PC-9 (cell line): ENCODE data around the gene ING5. TPM values are rescaled to one million over a fixed set of nuclear protein-coding genes. Genes with fewer than 3 reads are reported as not detected.

Experiments used
- BruUV-seq: library from RNA; stranded (reverse); fragments of 400-500 nt; replicated peaks from 2 replicates; lab custom pipeline; 2021; lab: Mats Ljungman, UMichigan
- CTCF ChIA-PET: fragments of 300-600 bp; sonication (Branson Sonifier 250); formaldehyde crosslinking; loops from one replicate; lab custom pipeline; 2022; ENCODE audit warnings: antibody characterized with exemption; lab: Charles Lee
- POLR2A ChIA-PET: fragments of 300-600 bp; sonication (Branson Sonifier 250); formaldehyde crosslinking; loops from one replicate; lab custom pipeline; 2022; ENCODE audit warnings: antibody characterized with exemption; ENCODE audit not compliant: unreplicated experiment; lab: Charles Lee
- DNase-seq, 2 experiments: peaks; one replicate each; pipeline versions ENCODE4 v3.0.0 to v3.0.0-alpha.2; 2015 to 2022; ENCODE audit warnings: mixed read lengths in 1 of 2
- H2AFZ ChIP-seq: fragments of 200-600 bp; sonication (generic); 2 replicates; pipeline ENCODE4 v1.8.1; 2017; ENCODE audit warnings: antibody characterized with exemption
- H3F3A ChIP-seq: fragments of 200-600 bp; sonication (generic); 2 replicates; pipeline ENCODE4 v1.8.1; 2017; ENCODE audit warnings: antibody characterized with exemption, mild to moderate bottlenecking, low read depth; ENCODE audit not compliant: insufficient read depth
- H3K27ac ChIP-seq: fragments of 200-600 bp; sonication (generic); 2 replicates; pipeline ENCODE4 v1.6.1; 2016; ENCODE audit warnings: mixed run types
- H3K27me3 ChIP-seq: fragments of 200-600 bp; sonication (generic); 2 replicates; pipeline ENCODE4 v1.6.1; 2016; ENCODE audit warnings: low read depth, mixed run types; ENCODE audit not compliant: insufficient read depth
- H3K36me3 ChIP-seq: fragments of 200-600 bp; sonication (generic); 2 replicates; pipeline ENCODE4 v1.6.1; 2016; ENCODE audit warnings: low read depth, mixed run types
- H3K4me1 ChIP-seq: fragments of 200-600 bp; sonication (generic); replicated peaks from 2 replicates; pipeline ENCODE4 v1.6.1; 2016; ENCODE audit warnings: mixed run types; ENCODE audit not compliant: insufficient read depth
- H3K4me2 ChIP-seq: fragments of 200-600 bp; sonication (generic); 2 replicates; pipeline ENCODE4 v1.6.1; 2017; ENCODE audit warnings: mixed run types
- H3K4me3 ChIP-seq: fragments of 200-600 bp; sonication (generic); 2 replicates; pipeline ENCODE4 v1.6.1; 2016; ENCODE audit warnings: mixed run types
- H3K79me2 ChIP-seq: fragments of 200-600 bp; sonication (generic); 2 replicates; pipeline ENCODE4 v1.6.1; 2017; ENCODE audit warnings: low read depth, mixed run types
- H3K9me2 ChIP-seq: fragments of 200-600 bp; sonication (generic); 2 replicates; pipeline ENCODE4 v1.8.1; 2017; ENCODE audit warnings: mild to moderate bottlenecking; ENCODE audit not compliant: insufficient read depth
- H3K9me3 ChIP-seq: fragments of 200-600 bp; sonication (generic); 2 replicates; pipeline ENCODE4 v1.8.1; 2016; ENCODE audit warnings: low read depth; ENCODE audit not compliant: insufficient read depth
- H4K20me1 ChIP-seq: fragments of 200-600 bp; sonication (generic); 2 replicates; pipeline ENCODE4 v1.8.1; 2017; ENCODE audit not compliant: insufficient read depth
- CTCF ChIP-seq: fragments of 200-600 bp; sonication (generic); conservative IDR thresholded peaks from 2 replicates; pipeline ENCODE4 v1.6.1; 2017; ENCODE audit warnings: mixed run types, antibody characterized with exemption, mild to moderate bottlenecking, moderate library complexity
- EZH2 ChIP-seq: fragments of 200-600 bp; sonication (generic); IDR thresholded peaks from 2 replicates; pipeline ENCODE4 v1.8.0; 2017; ENCODE audit warnings: antibody characterized with exemption, low read depth
- intact Hi-C: fragments of 100-400 bp; cut with micrococcal nuclease; formaldehyde crosslinking; loops from one replicate; pipeline ENCODE4 v1.10.0; 2022; ENCODE audit not compliant: unreplicated experiment
- total RNA-seq: library from RNA; stranded (reverse); gene quantifications from 2 replicates; pipeline ENCODE4 v1.2.3, GENCODE V29; 2021

Gene ING5
- total RNA-seq, 1 experiment from 2014 or later, result 79.7 TPM

- Histone ChIP-seq H3K36me3 (no peaks in the 10 kb centered on the region), H3K27me3 (no peaks in the 10 kb centered on the region), H2AFZ (no peak overlapping the region), H3K4me3 (no peak overlapping the region), H3K9me2 (no peaks in the 10 kb centered on the region), H3K79me2 (no peaks in the 10 kb centered on the region), H4K20me1 (no peaks in the 10 kb centered on the region), H3K27ac (no peak overlapping the region), H3K9me3 (no peaks in the 10 kb centered on the region), H3K4me1 (peaks cover 10% of the 10 kb centered on the region), H3K4me2 (no peak overlapping the region), H3F3A (peaks cover 13% of the 10 kb centered on the region)
- ChIA-PET CTCF (no interaction called here), POLR2A (no interaction called here)
- TF ChIP-seq EZH2 (no peak), CTCF (no peak)
- no TSS peak for BruUV-seq
- no peak for DNase-seq
- intact Hi-C loops, result no loop called here
These were observed 26.8 kb downstream of the ING5 start for GRCh38 chr2:241728627-241729026.

- TF ChIP-seq EZH2 (no peak), CTCF (no peak)
- no TSS peak for BruUV-seq
- no peaks in the 10 kb centered on the region for H3K27me3 ChIP-seq
- H3K9me2 ChIP-seq, result no peaks in the 10 kb centered on the region
- POLR2A ChIA-PET, result no interaction called here
- no peak overlapping the region for H3K4me3 ChIP-seq
- no peaks in the 10 kb centered on the region for H3K36me3 ChIP-seq
- H3K9me3 ChIP-seq, result no peaks in the 10 kb centered on the region
- H4K20me1 ChIP-seq, result no peaks in the 10 kb centered on the region
- H3K27ac ChIP-seq, result no peak overlapping the region
- H3K4me1 ChIP-seq, result peaks cover 16% of the 10 kb centered on the region
- DNase-seq, result no peak
- H3K79me2 ChIP-seq, result no peaks in the 10 kb centered on the region
- peaks cover 18% of the 10 kb centered on the region for H3F3A ChIP-seq
- no peak overlapping the region for H2AFZ ChIP-seq
- CTCF ChIA-PET, result no interaction called here
- intact Hi-C loops, result loop anchor here (10.0 kb wide), 1 partner anchor 145 kb away; no protein-coding TSS in a partner anchor
- no peak overlapping the region for H3K4me2 ChIP-seq
These were observed 28.0 kb downstream of the ING5 start for GRCh38 chr2:241729868-241730267.

- Histone ChIP-seq H3K9me3 (no peaks in the 10 kb centered on the region), H3K36me3 (no peaks in the 10 kb centered on the region), H3F3A (peaks cover 21% of the 10 kb centered on the region), H3K9me2 (no peaks in the 10 kb centered on the region), H3K27me3 (no peaks in the 10 kb centered on the region), H3K79me2 (0 out of 2 replicates have a peak, but pooled peaks cover 2% of the 10 kb centered on the region), H3K4me2 (no peak overlapping the region), H4K20me1 (no peaks in the 10 kb centered on the region), H2AFZ (no peak overlapping the region), H3K4me3 (no peak overlapping the region), H3K4me1 (peaks cover 16% of the 10 kb centered on the region), H3K27ac (no peak overlapping the region)
- BruUV-seq, result no TSS peak
- ChIA-PET POLR2A (interaction anchor here (0.6 to 0.7 kb wide), 2 partner anchors 44 to 169 kb away, joined by 8 to 11 read pairs; no protein-coding TSS in a partner anchor), CTCF (no interaction called here)
- no peak for DNase-seq
- intact Hi-C loops, result loop anchor here (10.0 kb wide), 1 partner anchor 144 kb away; no protein-coding TSS in a partner anchor
- no peak for TF ChIP-seq CTCF
- no peak for TF ChIP-seq EZH2
These were observed 28.9 kb downstream of the ING5 start for GRCh38 chr2:241730671-241731293.
